ENCODE data around the gene THRB.

Gene THRB

DNA sequence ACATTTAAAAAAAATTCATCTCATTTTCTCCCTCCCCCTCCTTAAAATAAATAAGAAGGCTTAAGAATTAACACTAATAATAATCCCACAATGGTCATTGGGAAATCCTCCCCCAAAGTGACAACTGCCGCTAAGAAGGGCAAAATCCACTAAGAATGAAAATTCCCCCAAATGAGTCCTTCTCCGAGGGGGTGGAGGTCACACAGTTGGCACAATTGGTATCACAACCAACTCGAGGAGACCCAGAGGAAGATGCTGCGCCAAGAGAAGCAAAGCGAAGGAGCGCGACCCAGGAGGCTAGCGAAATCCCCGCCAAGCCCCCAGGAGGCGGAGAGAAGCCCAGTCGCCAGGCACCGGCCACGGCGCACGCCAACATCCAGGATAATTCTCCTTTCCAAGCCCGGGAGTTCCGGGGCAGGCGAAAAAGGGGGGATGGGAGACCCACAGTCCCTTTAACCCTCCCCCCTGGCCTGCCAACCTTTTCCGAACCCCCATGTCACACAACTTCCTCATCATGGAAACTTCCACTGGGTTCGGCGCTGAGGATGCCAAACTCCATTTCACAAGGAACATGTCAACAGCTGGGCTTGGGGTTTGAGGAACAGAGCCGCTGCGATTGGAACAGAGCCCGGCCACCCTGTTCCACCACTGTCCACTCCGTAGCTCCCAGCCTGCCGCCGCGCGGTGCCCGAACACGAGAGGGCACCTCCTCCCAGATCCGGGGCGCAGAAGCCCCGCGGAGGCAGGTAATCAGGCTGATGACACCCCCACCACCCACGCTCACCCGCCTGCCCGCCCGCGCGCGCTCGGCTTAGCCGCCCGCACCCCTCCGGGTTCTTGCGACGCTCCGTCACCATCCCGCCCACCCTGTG lies 668 bp downstream of the THRB start (continued):
- peak; percentile 60; the same call in 1 of the 2 replicates for TF ChIP-seq ZNF785 (tag by site-specific recombination; IDR thresholded peaks at IDR 0.05)

- Histone ChIP-seq H3K4me1 (ENCODE audit: control insufficient read depth, insufficient read depth, low read length) (no peaks in the 10 kb centered on the region), H3K9me3 (ENCODE audit: control insufficient read depth, insufficient read depth, low read depth, low read length) (no peaks in the 10 kb centered on the region), H3K27ac (ENCODE audit: extremely low read depth, low read depth, low read length) (no peak overlapping the region), H3K36me3 (ENCODE audit: control insufficient read depth in 2 of 2, insufficient read depth in 1 of 2, low read length in 2 of 2) (no peaks in the 10 kb centered on the region), H3K4me3 (ENCODE audit: low read depth, low read length) (no peak overlapping the region)
- TF ChIP-seq, protein P1, sequence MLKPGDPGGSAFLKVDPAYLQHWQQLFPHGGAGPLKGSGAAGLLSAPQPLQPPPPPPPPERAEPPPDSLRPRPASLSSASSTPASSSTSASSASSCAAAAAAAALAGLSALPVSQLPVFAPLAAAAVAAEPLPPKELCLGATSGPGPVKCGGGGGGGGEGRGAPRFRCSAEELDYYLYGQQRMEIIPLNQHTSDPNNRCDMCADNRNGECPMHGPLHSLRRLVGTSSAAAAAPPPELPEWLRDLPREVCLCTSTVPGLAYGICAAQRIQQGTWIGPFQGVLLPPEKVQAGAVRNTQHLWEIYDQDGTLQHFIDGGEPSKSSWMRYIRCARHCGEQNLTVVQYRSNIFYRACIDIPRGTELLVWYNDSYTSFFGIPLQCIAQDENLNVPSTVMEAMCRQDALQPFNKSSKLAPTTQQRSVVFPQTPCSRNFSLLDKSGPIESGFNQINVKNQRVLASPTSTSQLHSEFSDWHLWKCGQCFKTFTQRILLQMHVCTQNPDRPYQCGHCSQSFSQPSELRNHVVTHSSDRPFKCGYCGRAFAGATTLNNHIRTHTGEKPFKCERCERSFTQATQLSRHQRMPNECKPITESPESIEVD (tag by site-specific recombination; IDR thresholded peaks at IDR 0.05), result peak; percentile 60; the same call in 1 of the 2 replicates
- TF ChIP-seq ZNF423 (tag by site-specific recombination; IDR thresholded peaks at IDR 0.05) (no peak), SCRT2 (tag by site-specific recombination; IDR thresholded peaks at IDR 0.05) (0 out of 2 replicates have a peak, but pooled peaks have one; percentile 25), ZNF112 (tag by site-specific recombination; IDR thresholded peaks at IDR 0.05) (no peak)
- ChIA-PET POLR2A (interaction anchor here (0.5 kb wide), 1 partner anchor 37 kb away, joined by 4 read pairs; no protein-coding TSS in a partner anchor), CTCF (no interaction called here)
Observed at GRCh38 chr3:24492971-24493551, 1.6 kb downstream of the THRB start.

DNA sequence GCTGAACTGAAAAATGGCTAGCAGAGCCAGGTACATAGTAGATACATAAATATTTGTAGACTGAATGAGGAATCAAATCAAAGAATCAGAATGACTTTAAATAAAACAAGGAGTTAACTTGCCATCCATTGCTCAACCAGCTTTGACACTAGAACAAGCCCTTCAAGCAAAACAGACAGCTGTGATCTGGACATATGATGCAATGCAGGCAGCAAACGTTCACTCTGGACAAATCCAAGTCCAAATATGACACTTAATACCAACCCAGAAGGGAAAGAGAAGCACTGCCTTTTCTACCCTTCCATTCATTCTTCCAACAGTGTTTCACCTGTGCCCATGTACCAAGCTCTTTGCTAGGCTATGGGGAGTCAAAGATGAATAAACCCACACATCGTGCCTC lies 4.5 kb downstream of the THRB start:
- Histone ChIP-seq H3K4me3 (ENCODE audit: low read depth, low read length) (no peak overlapping the region), H3K27ac (ENCODE audit: extremely low read depth, low read depth, low read length) (no peak overlapping the region), H3K4me1 (ENCODE audit: control insufficient read depth, insufficient read depth, low read length) (peaks cover 6% of the 10 kb centered on the region; the same call in 1 of the 2 replicates), H3K9me3 (ENCODE audit: control insufficient read depth, insufficient read depth, low read depth, low read length) (no peaks in the 10 kb centered on the region), H3K36me3 (ENCODE audit: control insufficient read depth in 2 of 2, insufficient read depth in 1 of 2, low read length in 2 of 2) (no peaks in the 10 kb centered on the region)
- CTCF ChIA-PET, result interaction anchor here (0.6 to 0.9 kb wide), 3 partner anchors 64 to 571 kb away, joined by 3 read pairs; no protein-coding TSS in a partner anchor
- POLR2A ChIA-PET, result no interaction called here
- TF ChIP-seq ZNF169 (tag by site-specific recombination; IDR thresholded peaks at IDR 0.05), result no peak
- peak; percentile 65 for TF ChIP-seq ZBTB17 (tag by site-specific recombination; IDR thresholded peaks at IDR 0.05)
- TF ChIP-seq PRDM10 (tag by site-specific recombination; IDR thresholded peaks at IDR 0.05), result peak; percentile 70
- peak; percentile 54 for TF ChIP-seq ZNF600 (tag by site-specific recombination; IDR thresholded peaks at IDR 0.05)

GRCh38 chr3:24487325-24488262 lies 7.1 kb downstream of the THRB start:
- Histone ChIP-seq H3K27ac (ENCODE audit: extremely low read depth, low read depth, low read length) (no peak overlapping the region), H3K36me3 (ENCODE audit: control insufficient read depth in 2 of 2, insufficient read depth in 1 of 2, low read length in 2 of 2) (no peaks in the 10 kb centered on the region), H3K4me3 (ENCODE audit: low read depth, low read length) (no peak overlapping the region), H3K9me3 (ENCODE audit: control insufficient read depth, insufficient read depth, low read depth, low read length) (no peaks in the 10 kb centered on the region), H3K4me1 (ENCODE audit: control insufficient read depth, insufficient read depth, low read length) (peaks cover 6% of the 10 kb centered on the region; the same call in 1 of the 2 replicates)
- CTCF ChIA-PET, result no interaction called here
- POLR2A ChIA-PET, result no interaction called here
- TF ChIP-seq FEZF1 (tag by site-specific recombination; IDR thresholded peaks at IDR 0.05) (peak; percentile 61), ZNF843 (tag by site-specific recombination; IDR thresholded peaks at IDR 0.05) (peak; percentile 70), ZNF138 (tag by site-specific recombination; IDR thresholded peaks at IDR 0.05; ENCODE audit: borderline replicate concordance) (no peak), ZNF335 (tag by site-specific recombination; conservative IDR thresholded peaks at IDR 0.05) (no peak), ZNF121 (tag by site-specific recombination; IDR thresholded peaks at IDR 0.05) (no peak), ZNF747 (tag by site-specific recombination; IDR thresholded peaks at IDR 0.05) (no peak), ZNF777 (tag by site-specific recombination; IDR thresholded peaks at IDR 0.05; ENCODE audit: borderline replicate concordance) (no peak), ZNF311 (tag by site-specific recombination; IDR thresholded peaks at IDR 0.05; ENCODE audit: borderline replicate concordance) (peak; percentile 26; the same call in 1 of the 2 replicates)
- TF ChIP-seq, protein P2, sequence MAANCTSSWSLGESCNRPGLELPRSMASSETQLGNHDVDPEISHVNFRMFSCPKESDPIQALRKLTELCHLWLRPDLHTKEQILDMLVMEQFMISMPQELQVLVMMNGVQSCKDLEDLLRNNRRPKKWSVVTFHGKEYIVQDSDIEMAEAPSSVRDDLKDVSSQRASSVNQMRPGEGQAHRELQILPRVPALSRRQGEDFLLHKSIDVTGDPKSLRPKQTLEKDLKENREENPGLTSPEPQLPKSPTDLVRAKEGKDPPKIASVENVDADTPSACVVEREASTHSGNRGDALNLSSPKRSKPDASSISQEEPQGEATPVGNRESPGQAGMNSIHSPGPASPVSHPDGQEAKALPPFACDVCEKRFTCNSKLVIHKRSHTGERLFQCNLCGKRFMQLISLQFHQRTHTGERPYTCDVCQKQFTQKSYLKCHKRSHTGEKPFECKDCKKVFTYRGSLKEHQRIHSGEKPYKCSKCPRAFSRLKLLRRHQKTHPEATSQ (tag by site-specific recombination; IDR thresholded peaks at IDR 0.05), result no peak
